GM12878 (cell line): Measurements from ENCODE around the gene DNAH8.

Experiments used
- EGR1 ChIP-seq, 2 experiments: IDR thresholded peaks; 1 replicate in 1 of 2; 2 replicates in 1 of 2; pipeline ENCODE4 v1.6.1; 2011 to 2012; ENCODE audit warnings: low read depth in 2 of 2, low read length in 2 of 2, borderline replicate concordance in 1 of 2, mild to moderate bottlenecking in 1 of 2, moderate library complexity in 1 of 2
- FOS ChIP-seq: IDR thresholded peaks from 3 replicates; pipeline ENCODE4 v1.6.1; 2011; ENCODE audit warnings: borderline replicate concordance; ENCODE audit not compliant: insufficient read length; ENCODE audit errors: extremely low read depth
- POLR2A ChIP-seq: IDR thresholded peaks from 2 replicates; pipeline ENCODE4 v1.6.1; 2011; ENCODE audit warnings: low read depth, mild to moderate bottlenecking, low read length
- SRF ChIP-seq, 2 experiments: IDR thresholded peaks; 2 replicates each; pipeline ENCODE4 v1.6.1; 2011; ENCODE audit warnings: low read depth in 2 of 2, low read length in 2 of 2, mild to moderate bottlenecking in 1 of 2, moderate library complexity in 1 of 2
- SUZ12 ChIP-seq: fragments of 200-600 bp; sonication (generic); IDR thresholded peaks from one replicate; pipeline ENCODE4 v1.6.1; 2018; ENCODE audit warnings: antibody characterized with exemption, mild to moderate bottlenecking; ENCODE audit not compliant: unreplicated experiment
- TAF1 ChIP-seq: IDR thresholded peaks from 2 replicates; pipeline ENCODE4 v1.6.1; 2011; ENCODE audit warnings: mild to moderate bottlenecking, low read depth, low read length, borderline replicate concordance
- YY1 ChIP-seq: IDR thresholded peaks from 2 replicates; pipeline ENCODE4 v1.6.1; 2011; ENCODE audit warnings: low read depth, mild to moderate bottlenecking, low read length
- TF ChIP-seq, protein P1 (sequence below), 3 experiments: IDR thresholded peaks in 2 of 3; conservative IDR thresholded peaks in 1 of 3; 2 replicates each; pipeline ENCODE4 v1.5.1; 2011; ENCODE audit warnings: low read depth in 3 of 3, low read length in 3 of 3, mild to moderate bottlenecking in 3 of 3, control low read depth in 2 of 3, moderate library complexity in 2 of 3, inconsistent platforms in 1 of 3, mixed read lengths in 1 of 3; ENCODE audit not compliant: control insufficient read depth in 2 of 3, insufficient read depth in 1 of 3; ENCODE audit errors: extremely low read depth in 1 of 3
- TF ChIP-seq, protein P2 (sequence below): IDR thresholded peaks from 2 replicates; pipeline ENCODE4 v1.6.1; 2012; ENCODE audit warnings: mild to moderate bottlenecking, low read depth, low read length

DNA sequence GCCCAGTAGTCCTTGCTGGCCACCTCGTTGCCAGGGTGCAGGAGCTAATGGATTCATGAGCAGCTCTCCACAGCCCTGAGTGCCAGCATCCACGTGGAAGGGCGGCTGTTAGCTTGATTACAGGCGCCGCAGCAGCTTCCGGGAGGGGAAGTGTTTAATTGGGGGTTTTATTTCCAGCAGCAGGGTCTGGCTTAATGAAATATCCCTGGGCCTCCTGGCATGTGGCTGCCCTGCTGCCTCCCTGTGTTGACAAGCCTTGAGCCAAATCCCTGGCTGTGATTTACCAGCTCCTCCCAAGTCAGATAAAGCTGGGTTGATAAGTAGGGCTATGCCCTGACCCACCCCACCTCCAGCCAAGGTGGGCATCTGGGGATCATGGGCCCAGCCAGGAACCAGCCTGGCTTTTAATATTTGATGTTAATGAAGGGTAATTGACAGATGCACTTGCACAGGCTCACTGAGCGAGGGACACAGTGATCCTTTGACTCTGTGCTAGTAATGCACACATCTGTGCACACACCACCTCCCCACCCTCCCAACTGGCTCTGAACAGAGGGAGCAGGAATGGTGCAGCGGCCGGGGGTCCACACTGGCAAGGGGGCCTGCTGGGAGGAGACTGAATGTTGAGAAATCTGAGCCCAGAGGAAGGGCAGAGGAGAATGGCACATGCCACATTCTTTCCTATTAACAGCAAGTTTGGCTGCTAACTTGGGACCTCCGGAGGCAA lies 347.1 kb downstream of the DNAH8 start:
- TF ChIP-seq, protein P1, sequence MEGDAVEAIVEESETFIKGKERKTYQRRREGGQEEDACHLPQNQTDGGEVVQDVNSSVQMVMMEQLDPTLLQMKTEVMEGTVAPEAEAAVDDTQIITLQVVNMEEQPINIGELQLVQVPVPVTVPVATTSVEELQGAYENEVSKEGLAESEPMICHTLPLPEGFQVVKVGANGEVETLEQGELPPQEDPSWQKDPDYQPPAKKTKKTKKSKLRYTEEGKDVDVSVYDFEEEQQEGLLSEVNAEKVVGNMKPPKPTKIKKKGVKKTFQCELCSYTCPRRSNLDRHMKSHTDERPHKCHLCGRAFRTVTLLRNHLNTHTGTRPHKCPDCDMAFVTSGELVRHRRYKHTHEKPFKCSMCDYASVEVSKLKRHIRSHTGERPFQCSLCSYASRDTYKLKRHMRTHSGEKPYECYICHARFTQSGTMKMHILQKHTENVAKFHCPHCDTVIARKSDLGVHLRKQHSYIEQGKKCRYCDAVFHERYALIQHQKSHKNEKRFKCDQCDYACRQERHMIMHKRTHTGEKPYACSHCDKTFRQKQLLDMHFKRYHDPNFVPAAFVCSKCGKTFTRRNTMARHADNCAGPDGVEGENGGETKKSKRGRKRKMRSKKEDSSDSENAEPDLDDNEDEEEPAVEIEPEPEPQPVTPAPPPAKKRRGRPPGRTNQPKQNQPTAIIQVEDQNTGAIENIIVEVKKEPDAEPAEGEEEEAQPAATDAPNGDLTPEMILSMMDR (IDR thresholded peaks at IDR 0.05 in 2 of 3, conservative IDR thresholded peaks at IDR 0.05 in 1 of 3; ENCODE audit: control insufficient read depth in 2 of 3, extremely low read depth in 1 of 3, insufficient read depth in 1 of 3, low read depth in 3 of 3, low read length in 3 of 3): no peak
- TF ChIP-seq SRF (IDR thresholded peaks at IDR 0.05; ENCODE audit: low read depth in 2 of 2, low read length in 2 of 2): no peak
- TF ChIP-seq POLR2A: no peak
- TF ChIP-seq, protein P2, sequence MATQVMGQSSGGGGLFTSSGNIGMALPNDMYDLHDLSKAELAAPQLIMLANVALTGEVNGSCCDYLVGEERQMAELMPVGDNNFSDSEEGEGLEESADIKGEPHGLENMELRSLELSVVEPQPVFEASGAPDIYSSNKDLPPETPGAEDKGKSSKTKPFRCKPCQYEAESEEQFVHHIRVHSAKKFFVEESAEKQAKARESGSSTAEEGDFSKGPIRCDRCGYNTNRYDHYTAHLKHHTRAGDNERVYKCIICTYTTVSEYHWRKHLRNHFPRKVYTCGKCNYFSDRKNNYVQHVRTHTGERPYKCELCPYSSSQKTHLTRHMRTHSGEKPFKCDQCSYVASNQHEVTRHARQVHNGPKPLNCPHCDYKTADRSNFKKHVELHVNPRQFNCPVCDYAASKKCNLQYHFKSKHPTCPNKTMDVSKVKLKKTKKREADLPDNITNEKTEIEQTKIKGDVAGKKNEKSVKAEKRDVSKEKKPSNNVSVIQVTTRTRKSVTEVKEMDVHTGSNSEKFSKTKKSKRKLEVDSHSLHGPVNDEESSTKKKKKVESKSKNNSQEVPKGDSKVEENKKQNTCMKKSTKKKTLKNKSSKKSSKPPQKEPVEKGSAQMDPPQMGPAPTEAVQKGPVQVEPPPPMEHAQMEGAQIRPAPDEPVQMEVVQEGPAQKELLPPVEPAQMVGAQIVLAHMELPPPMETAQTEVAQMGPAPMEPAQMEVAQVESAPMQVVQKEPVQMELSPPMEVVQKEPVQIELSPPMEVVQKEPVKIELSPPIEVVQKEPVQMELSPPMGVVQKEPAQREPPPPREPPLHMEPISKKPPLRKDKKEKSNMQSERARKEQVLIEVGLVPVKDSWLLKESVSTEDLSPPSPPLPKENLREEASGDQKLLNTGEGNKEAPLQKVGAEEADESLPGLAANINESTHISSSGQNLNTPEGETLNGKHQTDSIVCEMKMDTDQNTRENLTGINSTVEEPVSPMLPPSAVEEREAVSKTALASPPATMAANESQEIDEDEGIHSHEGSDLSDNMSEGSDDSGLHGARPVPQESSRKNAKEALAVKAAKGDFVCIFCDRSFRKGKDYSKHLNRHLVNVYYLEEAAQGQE: no peak
- TF ChIP-seq SUZ12: no peak
- TF ChIP-seq FOS: no peak
- TF ChIP-seq EGR1 (IDR thresholded peaks at IDR 0.05; ENCODE audit: borderline replicate concordance in 1 of 2, low read depth in 2 of 2, low read length in 2 of 2): no peak
- no peak for TF ChIP-seq YY1
- TF ChIP-seq TAF1: no peak
